KBM-7 (cell line): Measurements from ENCODE around the gene TRIM5.
"Not testable (repeated sequence)": the region's sequence is repeated elsewhere in the genome, so short reads cannot be mapped to it uniquely, and the experiment has no call there.

Source experiments
- DNase-seq: peaks from one replicate; pipeline ENCODE4 v3.0.0-alpha.2; 2015
- in situ Hi-C: fragments of 300-500 bp; cut with MboI; formaldehyde crosslinking; loops from 2 replicates; pipeline ENCODE4 v1.14.3; 2020; ENCODE audit warnings: low sequenced_read_pairs, low pct_unique_long_range_greater_than_20kb, mixed read lengths

Gene TRIM5, protein sequence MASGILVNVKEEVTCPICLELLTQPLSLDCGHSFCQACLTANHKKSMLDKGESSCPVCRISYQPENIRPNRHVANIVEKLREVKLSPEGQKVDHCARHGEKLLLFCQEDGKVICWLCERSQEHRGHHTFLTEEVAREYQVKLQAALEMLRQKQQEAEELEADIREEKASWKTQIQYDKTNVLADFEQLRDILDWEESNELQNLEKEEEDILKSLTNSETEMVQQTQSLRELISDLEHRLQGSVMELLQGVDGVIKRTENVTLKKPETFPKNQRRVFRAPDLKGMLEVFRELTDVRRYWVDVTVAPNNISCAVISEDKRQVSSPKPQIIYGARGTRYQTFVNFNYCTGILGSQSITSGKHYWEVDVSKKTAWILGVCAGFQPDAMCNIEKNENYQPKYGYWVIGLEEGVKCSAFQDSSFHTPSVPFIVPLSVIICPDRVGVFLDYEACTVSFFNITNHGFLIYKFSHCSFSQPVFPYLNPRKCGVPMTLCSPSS

DNA sequence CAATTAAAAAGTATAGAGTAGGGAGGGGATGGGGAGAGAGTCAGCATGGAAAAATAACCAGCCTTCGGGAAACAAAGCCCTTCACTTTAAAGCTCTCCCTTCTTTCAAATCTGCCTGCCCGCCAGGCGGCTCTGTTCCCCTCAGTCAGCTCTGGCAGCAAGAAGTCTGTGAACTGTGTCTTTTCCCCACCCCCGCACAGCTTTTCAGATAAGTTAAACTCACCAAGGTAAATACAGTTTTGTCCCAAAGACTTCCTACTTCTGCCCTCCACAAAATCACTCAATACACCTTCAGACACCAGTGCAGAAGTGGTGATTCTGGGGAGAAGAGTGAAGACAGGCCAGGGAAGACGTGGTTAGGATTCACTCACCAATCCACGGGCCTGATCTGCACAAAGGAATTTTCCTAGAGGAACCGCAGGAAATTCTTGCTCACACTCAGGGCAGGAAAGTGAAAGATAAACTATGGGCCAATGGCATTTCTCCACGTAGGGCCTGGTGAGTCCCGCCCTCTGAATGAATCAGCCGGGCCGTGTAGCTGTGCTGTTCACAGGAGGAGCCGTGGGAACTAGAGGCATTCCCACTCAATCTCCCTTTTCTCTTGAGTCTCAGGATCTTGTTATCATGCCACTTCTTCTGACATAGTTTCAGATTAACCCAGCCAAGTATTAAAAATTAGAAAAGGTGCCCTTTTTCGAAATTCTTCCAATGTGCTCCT, at the start of gene TRIM5:
TSS of gene TRIM5 (minus strand) at position 429 of the 717 bp plus-strand sequence. CDS start 4,897 bp downstream, outside the sequence.
- DNase-seq: peak; percentile 91
- in situ Hi-C loops: no loop called here

DNA sequence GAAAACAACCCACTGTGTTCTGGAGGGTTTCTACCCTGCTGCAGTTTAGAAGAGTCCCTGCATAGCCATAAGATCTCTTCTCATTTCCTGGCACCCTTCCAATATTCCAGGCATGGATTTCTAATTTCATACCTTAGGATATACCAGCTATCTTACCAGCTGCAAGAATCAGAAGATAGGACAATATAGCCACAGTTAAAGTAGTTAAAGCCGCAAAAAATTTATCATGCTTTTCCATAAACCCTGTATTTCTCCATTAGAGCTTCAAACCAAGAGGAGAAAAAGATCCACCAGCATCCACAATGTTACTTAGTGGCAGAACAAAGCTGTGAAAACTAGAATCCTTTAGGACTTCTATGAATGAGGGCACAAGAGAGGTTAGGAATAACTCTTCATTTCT, 42.8 kb upstream of the TRIM5 start:
- no peak for DNase-seq
- in situ Hi-C loops: no loop called here

DNA sequence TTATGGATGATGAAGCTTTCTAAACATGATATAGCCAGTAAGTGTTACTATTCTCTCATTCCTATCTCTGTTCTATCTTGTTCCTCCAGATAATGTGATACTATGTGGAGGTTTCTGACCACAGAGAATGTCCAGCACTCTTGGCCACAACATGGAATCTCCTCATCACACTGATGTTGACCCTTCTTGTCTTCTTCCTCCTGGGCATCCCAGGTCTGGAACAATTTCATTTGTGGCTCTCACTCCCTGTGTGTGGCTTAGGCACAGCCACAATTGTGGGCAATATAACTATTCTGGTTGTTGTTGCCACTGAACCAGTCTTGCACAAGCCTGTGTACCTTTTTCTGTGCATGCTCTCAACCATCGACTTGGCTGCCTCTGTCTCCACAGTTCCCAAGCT, 41.5 kb upstream of the TRIM5 start:
- in situ Hi-C loops: no loop called here
- DNase-seq: no peak

DNA sequence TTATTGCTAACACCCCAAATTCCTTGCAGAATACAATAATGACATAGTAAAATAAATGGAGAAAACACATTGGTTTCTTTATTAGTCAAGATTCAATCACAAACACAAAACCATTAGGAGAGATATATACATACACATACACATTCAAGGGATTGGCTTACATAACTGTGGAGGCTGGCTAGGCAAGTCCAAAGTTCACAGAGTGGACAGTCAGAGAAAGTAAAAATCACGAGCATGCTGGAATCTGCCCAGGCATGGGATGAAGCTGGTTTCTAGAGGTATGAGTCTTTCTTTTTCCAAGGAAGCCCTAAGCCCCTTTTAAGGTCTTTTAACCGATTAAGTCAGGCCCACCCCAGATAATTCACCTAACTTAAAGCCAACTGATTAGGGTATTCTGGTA, 37.7 kb upstream of the TRIM5 start:
- no peak for DNase-seq
- in situ Hi-C loops: no loop called here

DNA sequence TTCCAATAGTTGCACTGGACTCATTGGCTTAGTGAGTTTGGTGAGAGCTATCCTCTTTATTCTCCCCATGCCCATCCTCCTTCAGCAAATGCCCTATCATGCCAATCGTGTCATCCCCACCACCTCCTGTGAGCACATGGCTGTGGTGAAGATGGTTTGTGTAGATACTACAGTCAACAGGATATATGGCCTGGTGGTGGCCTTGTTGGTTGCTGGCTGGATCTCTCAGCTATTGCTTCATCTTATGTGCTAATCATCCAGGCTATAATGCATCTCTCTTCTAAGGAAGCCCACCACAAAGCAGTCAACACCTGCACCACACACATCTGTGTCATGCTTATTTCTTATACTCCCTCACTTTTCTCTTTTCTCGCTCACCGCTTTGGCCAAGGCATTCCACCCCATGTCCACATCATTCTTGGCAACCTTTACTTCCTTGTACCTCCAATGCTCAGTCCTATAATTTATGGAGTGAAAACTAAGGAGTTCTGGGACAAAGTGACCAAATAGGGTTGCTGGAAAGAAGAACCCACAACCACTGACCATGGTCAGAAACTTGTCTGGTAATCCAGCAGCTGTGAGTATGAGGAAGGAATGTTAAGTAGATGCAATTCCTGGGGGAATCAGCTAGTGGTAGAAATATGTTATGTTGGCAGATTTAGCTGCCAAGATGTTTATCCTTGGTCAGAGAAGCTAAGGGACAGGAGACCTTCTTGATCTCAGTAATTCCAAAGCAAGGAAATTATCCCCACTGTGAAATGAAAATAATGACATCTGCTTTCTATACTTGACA, 35.0 kb upstream of the TRIM5 start:
- no peak for DNase-seq
- in situ Hi-C loops: no loop called here

DNA sequence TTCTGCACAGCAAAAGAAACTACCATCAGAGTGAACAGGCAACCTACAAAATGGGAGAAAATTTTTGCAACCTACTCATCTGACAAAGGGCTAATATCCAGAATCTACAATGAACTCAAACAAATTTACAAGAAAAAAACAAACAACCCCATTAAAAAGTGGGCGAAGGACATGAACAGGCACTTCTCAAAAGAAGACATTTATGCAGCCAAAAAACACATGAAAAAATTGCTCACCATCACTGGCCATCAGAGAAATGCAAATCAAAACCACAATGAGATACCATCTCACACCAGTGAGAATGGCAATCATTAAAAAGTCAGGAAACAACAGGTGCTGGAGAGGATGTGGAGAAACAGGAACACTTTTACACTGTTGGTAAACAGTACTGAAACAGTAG, 31.6 kb upstream of the TRIM5 start:
- DNase-seq, in situ Hi-C loops: not testable (repeated sequence)

DNA sequence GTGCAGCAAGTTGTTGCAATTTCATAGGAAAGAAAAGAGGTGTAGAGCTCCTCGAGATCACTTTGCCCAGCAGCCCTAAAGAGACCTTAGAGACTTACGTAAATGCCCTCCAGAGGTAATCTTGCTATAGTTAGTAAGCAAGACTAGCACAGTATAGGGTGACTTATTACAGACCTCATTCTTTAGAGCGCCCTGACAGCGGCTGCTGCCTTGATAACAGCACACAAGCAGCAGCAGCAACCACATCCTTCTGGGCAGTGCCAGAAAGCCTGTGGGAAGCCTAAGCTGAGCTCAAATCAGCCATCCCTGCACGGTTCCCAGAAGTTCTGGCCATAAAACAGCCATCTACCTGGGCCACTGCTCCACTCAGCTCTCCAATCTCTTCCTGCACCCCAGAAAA, 28.8 kb upstream of the TRIM5 start:
- DNase-seq: no peak
- in situ Hi-C loops: no loop called here

DNA sequence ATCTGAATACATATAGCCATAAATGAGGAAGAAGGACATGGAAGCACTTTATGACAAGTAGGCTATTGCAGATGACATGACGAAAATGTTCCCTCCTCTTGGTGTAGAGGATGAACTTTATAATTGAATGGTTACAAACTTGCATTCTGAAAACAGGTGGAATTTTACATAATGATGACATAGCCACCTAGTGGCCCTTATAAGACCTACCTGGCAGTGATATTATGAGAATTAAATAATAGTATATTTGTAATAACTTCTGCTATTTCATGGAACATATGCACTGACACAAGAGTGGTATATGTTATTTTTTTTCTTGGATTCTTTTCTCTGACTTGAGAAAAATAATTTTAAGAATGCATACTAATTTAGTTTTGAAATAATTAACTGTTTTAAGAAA, 27.6 kb upstream of the TRIM5 start:
- in situ Hi-C loops: no loop called here
- DNase-seq: peak; percentile 28

DNA sequence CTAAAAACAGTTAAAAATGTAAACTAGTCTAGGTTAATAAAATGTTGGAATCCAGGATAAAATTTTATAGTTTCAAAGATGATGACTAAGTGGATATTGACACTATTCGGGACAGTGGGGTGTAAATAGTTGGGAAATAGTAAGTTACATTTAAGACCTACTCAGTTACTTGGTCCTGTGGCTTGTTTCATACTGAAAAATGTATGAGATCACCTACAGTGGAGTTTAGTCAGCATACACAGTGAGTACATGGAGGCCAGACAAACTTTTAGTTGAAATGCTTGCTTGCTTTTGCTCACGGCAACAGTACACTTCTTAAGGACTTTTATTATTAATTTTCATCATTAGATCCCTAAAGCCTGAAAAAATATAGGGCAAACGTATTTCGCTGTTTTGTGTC, 20.8 kb upstream of the TRIM5 start:
- no peak for DNase-seq
- in situ Hi-C loops: no loop called here

DNA sequence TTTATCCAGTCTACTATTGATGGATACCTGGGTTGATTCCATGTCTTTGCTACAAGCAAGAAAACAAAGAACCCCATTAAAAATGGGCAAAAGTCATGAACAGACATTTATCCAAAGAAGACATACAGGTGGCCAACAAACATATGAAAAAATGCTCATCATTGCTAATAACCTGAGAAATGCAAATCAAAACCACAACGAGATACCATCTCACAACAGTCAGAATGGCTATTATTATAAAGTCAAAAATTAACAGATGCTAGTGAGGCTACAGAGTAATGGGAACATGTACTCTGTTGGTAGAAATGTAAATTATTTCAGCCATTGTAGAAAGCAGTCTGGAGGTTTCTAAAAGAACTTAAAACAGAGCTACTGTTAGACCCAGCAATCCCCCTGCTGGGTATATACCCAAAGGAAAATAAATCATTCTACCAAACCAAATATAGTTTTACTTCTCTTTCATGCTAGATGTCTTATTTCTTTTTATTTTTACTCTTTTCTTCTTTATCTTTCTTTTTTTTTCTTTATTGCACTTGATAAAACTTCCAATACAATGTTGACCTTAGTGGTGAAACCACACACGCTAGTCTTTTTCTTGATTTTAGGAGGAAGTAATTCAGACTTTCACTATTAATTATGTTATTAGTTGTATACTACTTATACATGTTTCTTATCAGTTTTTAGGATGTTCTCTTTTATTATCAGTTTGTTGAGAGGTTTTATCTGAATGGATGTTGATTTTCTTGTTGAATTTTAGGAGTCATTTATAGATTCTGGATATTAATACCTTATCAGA, 19.1 kb upstream of the TRIM5 start:
- no peak for DNase-seq
- in situ Hi-C loops: no loop called here

DNA sequence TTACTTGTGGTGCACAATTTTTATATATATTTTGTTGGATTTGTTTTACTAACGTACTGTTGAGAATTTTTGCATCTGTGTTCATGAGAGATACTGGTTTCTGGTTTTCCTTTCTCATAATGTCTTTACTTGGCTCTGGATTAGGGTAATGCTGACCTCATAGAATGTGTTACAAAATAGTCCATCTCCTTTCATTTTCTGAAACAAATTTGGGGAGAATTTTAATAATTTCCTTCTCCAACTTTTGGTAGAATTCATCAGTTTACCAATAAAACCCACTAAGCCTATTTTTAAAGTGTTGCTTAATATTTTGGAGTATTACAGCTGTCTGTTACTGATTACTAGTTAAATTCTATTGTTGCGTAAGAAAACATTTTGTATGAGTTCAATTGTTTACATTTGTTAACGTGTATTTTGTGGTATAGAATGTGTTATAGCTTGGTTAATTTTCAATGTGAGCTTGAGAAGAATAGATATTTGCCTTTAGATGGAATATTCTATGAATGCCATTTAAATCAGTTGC, 16.2 kb upstream of the TRIM5 start:
- DNase-seq: no peak
- in situ Hi-C loops: no loop called here

DNA sequence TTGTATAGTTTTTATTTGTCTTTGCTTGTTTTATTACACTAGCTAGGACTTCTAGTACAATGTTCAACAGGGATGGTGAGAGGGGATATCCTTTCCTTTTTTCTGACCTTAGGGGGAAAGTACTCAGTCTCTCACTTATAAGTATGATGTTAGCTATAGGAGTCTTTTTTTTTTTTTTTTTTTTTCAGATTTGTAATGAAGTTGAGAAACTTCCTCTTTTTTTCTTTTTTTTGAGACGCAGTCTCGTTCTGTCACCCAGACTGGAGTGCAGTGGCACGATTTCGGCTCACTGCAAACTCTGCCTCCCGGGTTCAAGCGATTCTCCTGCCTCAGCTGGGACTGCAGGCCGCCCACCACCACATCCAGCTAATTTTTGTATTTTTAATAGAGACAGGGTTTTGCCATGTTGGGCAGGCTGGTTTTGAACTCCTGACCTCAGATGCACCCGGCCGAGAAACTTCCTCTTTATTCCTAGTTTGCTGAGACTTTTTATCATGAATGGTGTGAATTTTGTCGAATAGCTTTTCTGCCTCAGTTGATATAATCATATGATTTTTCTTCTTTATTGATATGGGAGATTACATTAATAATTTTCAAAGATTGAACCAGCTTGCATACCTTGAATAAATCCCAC, 15.7 kb upstream of the TRIM5 start:
- DNase-seq: peak; percentile 82
- in situ Hi-C loops: no loop called here

DNA sequence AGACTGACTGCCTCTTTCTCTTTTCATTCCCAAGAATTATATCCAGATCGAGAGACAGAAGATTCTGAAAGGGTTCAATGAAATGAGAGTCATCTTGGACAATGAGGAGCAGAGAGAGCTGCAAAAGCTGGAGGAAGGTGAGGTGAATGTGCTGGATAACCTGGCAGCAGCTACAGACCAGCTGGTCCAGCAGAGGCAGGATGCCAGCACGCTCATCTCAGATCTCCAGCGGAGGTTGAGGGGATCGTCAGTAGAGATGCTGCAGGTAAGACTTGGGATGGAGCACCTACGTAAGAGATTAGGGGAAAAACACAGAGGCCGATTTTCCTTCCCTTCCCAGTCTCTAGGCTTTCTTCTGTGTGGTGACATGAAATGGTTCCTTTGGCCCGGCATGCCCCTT, 13.4 kb upstream of the TRIM5 start:
- no peak for DNase-seq
- in situ Hi-C loops: no loop called here

DNA sequence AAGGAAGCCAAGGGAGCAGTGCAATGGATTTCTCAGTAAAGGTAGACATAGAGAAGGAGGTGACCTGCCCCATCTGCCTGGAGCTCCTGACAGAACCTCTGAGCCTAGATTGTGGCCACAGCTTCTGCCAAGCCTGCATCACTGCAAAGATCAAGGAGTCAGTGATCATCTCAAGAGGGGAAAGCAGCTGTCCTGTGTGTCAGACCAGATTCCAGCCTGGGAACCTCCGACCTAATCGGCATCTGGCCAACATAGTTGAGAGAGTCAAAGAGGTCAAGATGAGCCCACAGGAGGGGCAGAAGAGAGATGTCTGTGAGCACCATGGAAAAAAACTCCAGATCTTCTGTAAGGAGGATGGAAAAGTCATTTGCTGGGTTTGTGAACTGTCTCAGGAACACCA, 11.3 kb upstream of the TRIM5 start:
- no peak for DNase-seq
- in situ Hi-C loops: no loop called here

DNA sequence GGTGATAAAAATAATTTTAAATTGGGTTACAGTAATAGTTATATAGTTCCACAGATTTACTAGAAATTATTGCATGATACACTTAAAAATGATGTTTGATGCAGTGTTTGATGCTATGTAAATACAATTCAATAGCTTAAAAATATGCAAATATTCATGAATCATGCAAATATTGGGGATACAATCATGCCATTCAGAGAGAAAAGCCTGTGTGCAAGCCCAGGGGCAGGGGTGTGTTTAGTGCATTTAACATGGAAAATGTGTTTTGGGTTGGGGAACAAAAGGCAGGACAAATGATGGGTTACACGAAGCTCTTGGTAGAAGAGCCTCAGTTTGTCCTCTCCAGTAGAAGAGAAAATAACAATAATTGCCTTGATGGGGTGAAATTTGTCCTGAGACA, 10.7 kb upstream of the TRIM5 start:
- in situ Hi-C loops: no loop called here
- DNase-seq: no peak

DNA sequence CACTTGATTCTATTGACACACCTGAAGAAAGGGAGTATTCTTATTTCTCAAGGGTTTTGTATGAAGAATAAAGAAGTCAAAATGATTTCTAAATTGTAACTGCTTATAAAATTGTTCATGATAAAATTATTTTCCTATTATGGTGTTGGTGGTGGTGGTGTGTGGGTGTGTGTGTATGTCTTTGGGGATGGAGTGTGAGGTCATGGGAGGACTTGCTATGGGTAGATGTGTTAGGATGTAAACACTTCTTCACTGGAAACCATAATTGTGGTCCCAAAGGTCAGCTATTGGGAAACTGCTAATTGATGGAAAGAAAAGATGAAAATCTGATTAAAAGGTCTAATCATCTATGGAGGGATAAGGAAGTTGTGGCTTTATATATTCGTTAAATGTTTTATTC, 9.8 kb upstream of the TRIM5 start:
- in situ Hi-C loops: no loop called here
- DNase-seq: no peak

DNA sequence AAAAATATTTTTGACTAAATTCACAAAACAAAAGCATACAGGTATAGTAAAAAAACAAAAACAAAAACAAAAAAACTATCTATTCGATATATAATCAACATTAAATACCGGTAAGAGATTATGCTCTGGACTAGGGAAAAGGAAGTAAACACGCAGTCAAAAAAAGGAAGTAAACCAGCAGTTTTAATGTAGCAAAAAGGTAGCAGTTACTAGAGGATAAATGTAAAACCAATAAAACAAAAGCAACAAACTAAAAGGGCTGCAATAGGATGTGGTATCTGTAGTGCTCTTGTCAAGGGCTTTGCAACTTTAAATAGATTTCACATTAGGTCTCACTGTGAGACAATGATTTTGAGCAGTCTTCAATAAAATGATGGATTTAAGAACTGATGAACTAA, 7.1 kb upstream of the TRIM5 start:
- DNase-seq: peak; percentile 67
- in situ Hi-C loops: no loop called here

DNA sequence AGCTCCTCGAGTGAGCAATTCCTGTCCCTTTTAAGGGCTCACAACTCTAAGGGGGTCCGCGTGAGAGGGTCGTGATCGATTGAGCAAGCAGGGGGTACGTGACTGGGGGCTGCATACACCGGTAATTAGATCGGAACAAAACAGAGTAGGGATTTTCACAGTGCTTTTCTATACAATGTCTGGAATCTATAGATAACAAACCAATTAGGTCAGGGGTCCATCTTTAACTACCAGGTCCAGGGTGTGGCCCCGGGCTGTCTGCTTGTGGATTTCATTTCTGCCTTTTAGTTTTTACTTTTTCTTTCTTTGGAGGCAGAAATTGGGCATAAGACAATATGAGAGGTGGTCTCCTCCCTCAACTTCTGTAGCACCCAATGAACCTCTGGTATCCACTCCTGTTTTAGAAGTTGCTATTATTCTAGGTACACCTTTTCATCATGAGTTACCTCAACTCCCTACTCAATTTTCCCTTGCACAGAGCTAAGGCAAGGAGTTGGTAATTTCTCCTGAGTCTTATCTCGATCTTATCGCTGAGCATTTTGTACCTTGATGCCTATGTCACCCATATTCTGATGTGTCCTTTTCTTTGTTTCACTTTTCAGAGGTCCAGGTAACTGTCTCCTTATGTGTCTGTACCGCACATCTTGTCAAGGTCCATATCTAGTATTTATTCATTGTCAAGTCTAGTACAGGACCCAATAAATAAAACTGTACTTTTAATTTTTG, 6.5 kb upstream of the TRIM5 start:
- DNase-seq: peak; percentile 28
- in situ Hi-C loops: not testable (repeated sequence)
